Muscle layer of duodenum (tissue), 2 donors: ENCODE results near the gene CCDC187.

Experiments
- H3K27ac ChIP-seq: one replicate; pipeline ENCODE4 v1.7.0; 2013; ENCODE audit warnings: mild to moderate bottlenecking, low read length
- H3K27me3 ChIP-seq: one replicate; pipeline ENCODE4 v1.7.0; 2013; ENCODE audit warnings: low read depth, mild to moderate bottlenecking, control low read depth, low read length
- H3K36me3 ChIP-seq, 2 donors: one replicate each; pipeline ENCODE4 v1.7.0; 2013; ENCODE audit warnings: low read length in 2 of 2, control low read depth in 1 of 2, mild to moderate bottlenecking in 1 of 2; ENCODE audit not compliant: insufficient read depth in 2 of 2, control insufficient read depth in 1 of 2
- H3K4me1 ChIP-seq, 2 donors: one replicate each; pipeline ENCODE4 v1.7.0; 2013; ENCODE audit warnings: low read length in 2 of 2, mild to moderate bottlenecking in 2 of 2, control low read depth in 1 of 2, moderate library complexity in 1 of 2; ENCODE audit not compliant: insufficient read depth in 2 of 2, control insufficient read depth in 1 of 2
- H3K4me3 ChIP-seq, 2 donors: one replicate each; pipeline ENCODE4 v1.7.0; 2013; ENCODE audit warnings: low read length in 2 of 2, low read depth in 1 of 2, mild to moderate bottlenecking in 1 of 2
- H3K9me3 ChIP-seq, 2 donors: one replicate each; pipeline ENCODE4 v1.7.0; 2013; ENCODE audit warnings: low read length in 2 of 2, control low read depth in 1 of 2, mild to moderate bottlenecking in 1 of 2; ENCODE audit not compliant: control insufficient read depth in 1 of 2
- donor health status: healthy.

Gene CCDC187

DNA sequence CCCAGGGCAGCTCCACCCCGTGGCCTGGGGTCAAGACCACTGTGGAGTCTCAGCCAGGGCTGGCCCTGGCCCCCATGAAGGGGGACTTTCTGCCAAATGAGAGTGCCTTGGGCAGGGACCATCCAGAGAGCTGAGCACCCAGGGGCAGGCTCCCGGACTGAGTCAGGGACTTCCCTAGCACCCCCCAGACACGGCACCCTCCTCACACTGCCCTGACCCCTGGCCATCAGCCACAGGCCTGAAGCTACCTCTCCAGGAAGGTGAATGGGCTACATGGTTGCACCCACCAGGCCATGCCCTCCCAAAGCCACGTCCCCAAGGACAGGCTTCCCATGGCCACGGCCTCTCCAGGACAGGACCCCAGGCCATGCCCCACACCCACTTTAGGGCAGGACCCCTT lies 9.5 kb downstream of the CCDC187 start:
- H3K36me3 ChIP-seq = no peaks in the 10 kb centered on the region
- no peak overlapping the region for H3K4me3 ChIP-seq
- H3K4me1 ChIP-seq = no peaks in the 10 kb centered on the region
- H3K27me3 ChIP-seq = no peaks in the 10 kb centered on the region
- no peaks in the 10 kb centered on the region for H3K9me3 ChIP-seq
- H3K27ac ChIP-seq = no peak overlapping the region

DNA sequence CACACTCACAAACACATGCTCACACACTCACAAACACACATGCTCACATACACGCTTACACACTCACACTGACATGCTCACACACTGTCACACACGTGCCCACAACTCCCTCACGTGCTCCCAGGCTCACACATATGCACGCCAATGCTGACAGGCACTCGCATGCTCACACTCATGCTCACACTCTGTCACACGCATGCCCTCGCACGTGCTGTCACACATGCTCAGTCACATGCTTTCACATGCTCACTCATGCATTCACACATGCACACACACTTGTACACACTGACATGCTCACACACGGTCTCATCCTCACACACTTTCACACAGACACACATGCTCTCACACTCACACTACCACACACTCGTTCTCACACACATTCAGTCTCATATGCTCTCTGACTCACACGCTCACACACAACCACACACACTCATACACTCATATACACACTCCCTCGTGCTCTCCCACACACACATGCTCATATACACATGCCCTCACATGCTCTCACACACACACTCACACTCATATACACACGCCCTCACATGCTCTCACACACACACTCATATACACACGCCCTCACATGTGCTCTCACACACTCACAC lies 10.3 kb downstream of the CCDC187 start:
- Histone ChIP-seq H3K36me3 (no peaks in the 10 kb centered on the region), H3K9me3 (no peaks in the 10 kb centered on the region), H3K27ac (no peak overlapping the region), H3K4me3 (no peak overlapping the region), H3K27me3 (no peaks in the 10 kb centered on the region), H3K4me1 (no peaks in the 10 kb centered on the region)

DNA sequence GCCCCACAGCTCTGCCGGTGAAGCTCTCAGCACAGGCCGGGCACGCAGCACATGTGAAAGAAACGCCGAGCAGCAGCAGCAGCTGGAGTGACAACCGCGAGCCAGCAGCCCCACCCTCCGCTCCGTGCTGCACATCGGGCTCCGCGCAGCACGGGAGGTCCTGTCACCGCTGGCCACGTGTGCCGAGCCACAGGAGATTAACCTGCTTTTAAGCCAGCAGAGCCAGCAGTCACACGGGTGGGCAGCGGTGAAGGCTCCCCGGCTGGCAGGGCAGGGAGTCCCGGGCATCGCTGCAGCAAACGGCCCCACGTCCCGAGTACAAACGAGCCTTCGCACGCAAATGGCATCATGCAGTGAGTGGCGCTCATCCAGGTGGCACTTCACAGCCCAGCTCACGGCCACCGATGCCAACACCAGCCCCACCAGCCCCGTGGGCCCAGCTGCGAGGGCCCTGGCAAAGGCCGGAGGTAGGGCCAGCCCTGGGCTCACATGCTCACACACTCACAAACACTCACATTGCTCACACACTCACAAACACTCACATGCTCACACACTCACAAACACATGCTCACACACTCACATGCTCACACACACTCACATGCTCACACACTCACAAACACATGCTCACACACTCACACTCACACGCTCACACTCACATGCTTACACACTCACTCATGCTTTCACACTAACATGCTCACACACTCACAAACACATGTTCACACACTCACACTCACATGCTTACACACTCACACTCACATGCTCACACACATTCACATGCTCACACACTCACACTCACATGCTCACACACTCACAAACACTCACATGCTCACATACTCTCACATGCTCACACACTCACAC lies 11.1 kb downstream of the CCDC187 start:
- Histone ChIP-seq H3K9me3 (no peaks in the 10 kb centered on the region), H3K36me3 (no peaks in the 10 kb centered on the region), H3K27me3 (no peaks in the 10 kb centered on the region)

DNA sequence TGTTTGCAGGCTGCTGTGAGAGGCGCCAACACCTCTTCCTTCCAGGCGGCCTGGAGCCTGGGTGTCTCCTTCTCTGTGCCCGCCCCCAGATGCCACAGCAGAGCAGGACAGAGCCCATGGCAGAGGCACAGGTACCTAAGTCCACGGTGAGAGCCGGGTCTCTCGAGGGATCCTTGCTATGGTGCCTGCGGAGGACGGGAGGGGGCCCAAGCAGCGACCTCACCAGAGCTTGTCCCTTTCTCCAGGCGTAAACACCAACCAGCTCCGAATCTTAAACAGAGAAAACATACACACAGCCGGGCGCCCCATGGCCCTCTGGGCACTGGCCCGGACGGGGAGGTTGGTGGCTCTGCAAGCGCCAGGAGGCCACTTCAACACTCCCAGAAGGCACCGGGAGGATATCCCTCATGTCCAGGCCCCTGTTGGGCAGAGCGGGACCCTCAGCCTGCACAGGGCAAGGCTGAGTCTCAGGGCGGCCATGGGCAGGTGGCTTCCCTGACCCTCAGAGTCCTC lies 11.8 kb downstream of the CCDC187 start:
- Histone ChIP-seq H3K9me3 (no peaks in the 10 kb centered on the region), H3K27ac (no peak overlapping the region), H3K36me3 (no peaks in the 10 kb centered on the region), H3K4me3 (no peak overlapping the region), H3K4me1 (no peaks in the 10 kb centered on the region), H3K27me3 (no peaks in the 10 kb centered on the region)

More for the DNA sequence above, 11.1 kb downstream of the CCDC187 start:
- Histone ChIP-seq H3K27ac (no peak overlapping the region), H3K4me3 (no peak overlapping the region), H3K4me1 (no peaks in the 10 kb centered on the region)

DNA sequence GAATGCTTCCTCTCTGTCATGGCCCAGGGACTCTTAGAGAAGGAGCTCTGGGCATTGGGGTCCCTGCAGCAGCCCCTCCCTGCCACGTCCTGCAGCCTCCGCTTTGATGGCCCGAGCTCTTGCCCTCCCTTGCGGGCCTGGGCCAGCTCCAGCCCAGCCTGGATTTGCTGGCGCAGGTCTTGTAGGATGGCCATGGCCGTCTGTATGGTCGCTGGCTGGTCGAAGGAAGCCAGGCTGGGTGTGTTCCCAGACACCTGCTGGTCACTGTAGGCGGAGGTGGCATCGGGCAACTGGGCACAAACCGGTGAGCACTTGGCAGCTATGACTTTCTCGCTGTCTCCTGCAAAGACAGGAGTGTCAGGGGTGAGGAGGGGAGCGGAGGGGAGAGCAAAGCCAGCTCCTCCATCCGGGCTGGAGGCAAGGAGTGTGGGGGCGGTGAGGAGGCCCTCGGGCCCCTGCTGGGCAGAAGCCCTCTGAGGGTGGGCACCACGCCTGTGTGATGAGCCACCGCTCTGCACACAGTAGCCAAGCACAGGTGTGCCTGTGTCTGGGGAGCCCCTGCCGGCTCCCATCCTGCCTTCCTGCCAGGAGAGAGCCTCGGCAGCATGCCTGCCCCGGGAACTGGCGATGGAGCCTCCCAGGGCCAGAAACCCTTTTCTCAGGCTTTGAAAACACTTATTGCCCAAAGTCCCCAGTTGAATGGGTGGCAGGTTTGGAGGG lies 12.4 kb downstream of the CCDC187 start:
- Histone ChIP-seq H3K27ac (no peak overlapping the region), H3K36me3 (no peaks in the 10 kb centered on the region), H3K27me3 (no peaks in the 10 kb centered on the region), H3K4me3 (no peak overlapping the region), H3K4me1 (no peaks in the 10 kb centered on the region), H3K9me3 (no peaks in the 10 kb centered on the region)

DNA sequence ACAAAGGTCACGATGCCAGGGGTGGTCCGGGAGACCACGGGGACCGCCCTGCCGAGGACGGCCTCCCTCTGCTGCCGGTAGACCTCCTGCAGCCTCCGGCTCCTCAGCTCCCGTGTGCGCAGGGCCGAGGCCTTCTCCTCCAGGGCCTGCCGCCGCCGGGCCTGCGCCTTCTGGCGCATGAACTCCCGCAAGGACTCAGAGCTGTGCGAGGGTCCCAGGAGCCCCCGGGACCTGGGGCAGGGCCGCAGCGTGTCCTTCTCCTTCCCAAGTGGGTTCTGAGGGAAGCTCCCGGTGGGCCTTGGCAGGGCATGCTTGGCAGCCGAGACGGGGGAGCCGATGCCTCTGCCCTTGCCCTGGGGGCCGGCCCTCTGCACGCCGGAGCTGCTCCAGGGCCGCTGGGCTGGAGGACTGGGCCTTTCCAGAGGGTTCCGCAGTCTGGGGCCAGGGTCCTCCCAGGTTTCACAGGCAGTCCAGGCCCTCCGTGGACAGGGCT lies 13.3 kb downstream of the CCDC187 start:
- Histone ChIP-seq H3K9me3 (no peaks in the 10 kb centered on the region), H3K4me1 (no peaks in the 10 kb centered on the region), H3K36me3 (no peaks in the 10 kb centered on the region), H3K27ac (no peak overlapping the region), H3K27me3 (no peaks in the 10 kb centered on the region), H3K4me3 (no peak overlapping the region)

DNA sequence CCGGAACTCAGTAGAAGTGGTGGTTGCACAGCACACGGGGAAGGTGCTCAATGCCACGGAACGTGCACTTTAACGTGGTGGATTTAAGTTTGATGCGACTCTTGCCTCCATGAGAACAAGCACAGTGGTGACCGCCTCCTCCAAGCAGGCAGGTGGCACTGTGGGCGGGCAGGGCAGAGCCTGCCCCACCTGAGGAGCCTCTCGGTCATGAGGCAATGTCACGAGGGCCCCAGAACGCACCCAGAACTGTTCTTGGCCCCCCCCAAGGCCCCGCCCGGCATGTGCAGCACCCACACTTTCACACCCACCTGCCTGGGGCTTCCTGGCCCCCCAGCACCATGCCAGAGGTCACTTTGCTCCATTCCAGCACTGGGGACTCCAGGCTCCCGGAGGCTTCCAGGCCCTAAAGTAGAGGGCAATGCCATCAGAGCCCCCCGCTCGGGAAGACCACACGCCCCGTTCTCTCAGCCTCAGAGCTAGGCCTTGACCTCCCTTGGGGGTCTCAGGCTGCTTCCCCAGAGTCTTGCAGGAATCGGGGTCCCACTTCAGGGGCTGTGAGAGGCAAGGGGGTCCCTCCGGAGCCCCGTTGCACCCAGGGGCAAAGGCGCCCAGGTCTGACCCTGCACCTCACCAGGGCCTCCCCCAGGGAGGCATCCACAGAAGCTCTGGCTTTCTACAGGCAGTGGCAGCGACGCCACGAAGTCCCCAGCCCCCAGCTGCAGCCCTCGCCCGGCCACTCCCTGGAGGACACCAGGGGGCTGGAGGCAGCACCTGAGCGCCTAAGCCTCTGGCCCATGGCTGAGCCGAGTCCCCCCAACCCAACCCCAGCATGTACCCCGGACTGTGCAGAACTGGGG lies 14.0 kb downstream of the CCDC187 start:
- Histone ChIP-seq H3K4me3 (no peak overlapping the region), H3K27ac (no peak overlapping the region), H3K36me3 (no peaks in the 10 kb centered on the region), H3K4me1 (no peaks in the 10 kb centered on the region), H3K27me3 (no peaks in the 10 kb centered on the region), H3K9me3 (no peaks in the 10 kb centered on the region)

DNA sequence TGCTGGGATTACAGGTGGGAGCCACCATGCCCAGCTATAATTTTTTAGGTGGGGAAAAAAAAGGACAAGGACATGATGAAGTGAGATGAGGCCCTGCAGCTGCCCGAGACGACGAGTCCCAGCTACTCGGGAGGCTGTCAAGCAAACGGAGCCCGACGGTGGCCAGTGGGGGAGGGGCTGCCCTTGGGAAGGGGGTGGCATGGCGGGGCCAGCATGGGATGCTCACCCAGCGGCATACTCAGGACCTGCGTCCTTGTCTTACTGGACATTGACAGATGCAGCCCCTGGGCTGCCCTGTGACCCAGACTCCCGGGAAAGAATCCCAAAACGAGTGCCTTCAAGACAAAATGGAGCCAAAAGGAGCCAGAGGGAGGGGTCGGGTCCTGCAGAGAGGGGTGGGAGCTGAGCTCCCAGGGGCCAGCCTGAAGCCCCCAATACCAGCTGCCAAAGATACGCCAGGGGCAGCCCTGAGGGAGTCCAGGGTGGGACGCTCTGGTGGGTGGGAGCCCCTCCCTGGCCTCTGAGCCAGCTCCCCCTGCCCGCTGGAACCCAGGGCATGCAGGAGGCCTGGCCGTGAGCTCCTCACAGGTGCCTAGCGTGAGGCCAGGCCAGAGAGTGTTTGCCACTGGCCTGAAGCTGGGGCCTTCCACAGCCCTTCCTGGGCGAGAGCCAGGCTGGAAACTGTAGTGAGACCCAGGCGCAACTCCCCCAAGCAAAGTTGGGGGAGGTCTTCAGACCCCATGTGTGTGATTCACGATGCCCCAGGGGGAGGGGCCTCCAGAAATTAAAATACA lies 15.7 kb downstream of the CCDC187 start:
- Histone ChIP-seq H3K4me1 (peaks cover 0 to 7% of the 10 kb centered on the region in 2 donors), H3K27ac (no peak overlapping the region), H3K4me3 (no peak overlapping the region), H3K36me3 (no peaks in the 10 kb centered on the region), H3K9me3 (no peaks in the 10 kb centered on the region), H3K27me3 (no peaks in the 10 kb centered on the region)

DNA sequence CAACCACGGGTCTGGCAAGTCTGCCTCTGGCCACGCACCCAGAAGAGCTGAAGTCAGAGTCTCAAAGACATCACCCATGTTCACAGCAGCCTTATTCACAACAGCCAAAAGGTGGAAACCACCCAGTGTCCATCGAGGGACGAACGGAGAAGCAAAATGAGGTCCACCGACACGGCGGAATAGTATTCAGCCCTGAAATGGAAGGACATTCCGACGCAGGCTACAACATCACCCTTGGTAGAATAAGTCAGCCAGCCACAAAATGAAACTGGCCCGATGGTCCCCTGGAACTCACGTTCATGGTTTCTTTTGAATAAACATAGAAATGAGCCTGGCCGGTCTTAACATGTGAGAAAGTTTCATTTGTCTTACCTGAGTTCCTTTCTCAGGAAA lies 16.9 kb downstream of the CCDC187 start:
- Histone ChIP-seq H3K4me1 (peaks cover 0 to 8% of the 10 kb centered on the region in 2 donors), H3K4me3 (no peak overlapping the region), H3K27ac (no peak overlapping the region), H3K9me3 (no peaks in the 10 kb centered on the region), H3K27me3 (no peaks in the 10 kb centered on the region), H3K36me3 (no peaks in the 10 kb centered on the region)

DNA sequence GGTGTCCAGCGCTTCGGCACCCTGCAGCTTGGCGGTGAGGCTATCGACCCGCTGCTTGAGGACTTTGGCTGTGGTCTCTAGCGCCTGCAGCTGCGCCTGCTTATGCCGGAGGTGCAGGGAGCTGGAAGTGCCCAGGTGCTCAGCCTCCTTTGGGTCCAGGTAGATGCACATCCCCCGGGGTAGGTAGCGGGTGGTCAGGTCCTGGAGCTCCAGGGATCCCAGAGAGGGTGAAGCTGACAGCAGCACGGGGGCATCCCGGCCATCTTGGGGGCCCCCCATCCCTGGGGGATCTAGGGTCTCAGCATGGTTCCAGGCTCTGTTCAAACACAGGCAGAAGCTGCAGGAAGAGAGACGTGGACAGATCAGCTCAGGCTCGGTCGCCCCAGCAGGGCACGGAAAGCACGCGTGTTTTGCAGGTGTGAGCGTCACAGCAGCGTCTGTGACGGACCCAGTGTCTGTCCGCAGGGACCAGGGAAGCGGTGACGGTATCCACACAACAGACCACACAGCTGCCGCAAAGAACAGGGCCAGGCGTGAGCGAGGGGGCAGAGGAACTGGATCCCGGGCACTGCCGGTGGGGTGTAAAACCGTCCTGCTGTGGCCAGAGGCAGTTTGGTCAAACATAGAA lies 17.4 kb downstream of the CCDC187 start:
- Histone ChIP-seq H3K27me3 (no peaks in the 10 kb centered on the region), H3K9me3 (no peaks in the 10 kb centered on the region), H3K4me3 (no peak overlapping the region), H3K36me3 (no peaks in the 10 kb centered on the region), H3K4me1 (peaks cover 0 to 8% of the 10 kb centered on the region in 2 donors), H3K27ac (no peak overlapping the region)
